ENCODE data around the gene C1GALT1.

Gene C1GALT1

DNA sequence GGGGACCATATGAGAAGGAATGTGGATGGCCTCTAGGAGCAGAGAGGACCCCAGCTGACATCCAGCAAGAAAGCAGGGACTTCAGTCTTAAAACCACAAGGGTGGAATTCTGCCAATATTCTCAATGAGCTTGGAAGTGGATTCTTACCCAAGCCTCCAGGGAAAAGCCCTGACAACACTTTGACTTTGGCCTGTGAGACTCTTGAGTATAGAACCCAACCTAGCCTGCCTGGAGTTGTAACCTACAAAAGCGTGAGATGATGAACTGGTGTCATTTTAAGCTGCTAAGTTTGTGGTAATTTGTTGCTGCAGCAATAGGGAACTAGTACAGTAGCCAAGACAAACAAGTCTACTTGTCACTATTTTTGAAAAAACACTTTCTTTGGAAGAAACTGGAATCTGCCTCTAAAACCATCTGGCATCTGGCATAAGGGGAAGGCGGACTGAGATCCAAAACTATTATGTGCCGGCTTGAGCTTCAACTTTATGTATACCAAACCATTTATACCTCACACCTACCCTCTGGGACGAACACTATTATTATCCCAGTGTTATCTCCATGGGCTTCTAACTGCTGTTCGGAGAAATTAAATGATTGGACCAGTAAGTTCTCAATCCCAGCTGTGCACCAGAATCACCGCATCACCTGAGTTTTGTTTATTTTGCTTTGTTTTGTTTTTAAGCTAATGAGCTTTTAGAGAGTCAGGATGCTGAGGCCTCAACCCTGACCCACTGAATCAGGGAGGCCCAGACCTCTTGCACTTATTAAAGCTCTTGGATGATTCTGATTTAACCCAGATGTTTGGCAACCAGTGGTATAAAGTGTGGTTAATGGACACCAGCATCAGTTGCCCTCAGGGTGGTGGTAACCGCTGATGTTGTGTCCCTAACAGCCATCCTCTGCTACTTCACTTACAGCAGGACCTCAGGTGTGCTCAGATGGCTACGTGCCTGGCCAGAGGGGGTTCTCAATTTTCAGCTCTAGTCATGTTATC lies 83.0 kb downstream of the C1GALT1 start:
- FAIRE-seq (no peak), DNase-seq (ENCODE audit: low spot score) (no peak)

DNA sequence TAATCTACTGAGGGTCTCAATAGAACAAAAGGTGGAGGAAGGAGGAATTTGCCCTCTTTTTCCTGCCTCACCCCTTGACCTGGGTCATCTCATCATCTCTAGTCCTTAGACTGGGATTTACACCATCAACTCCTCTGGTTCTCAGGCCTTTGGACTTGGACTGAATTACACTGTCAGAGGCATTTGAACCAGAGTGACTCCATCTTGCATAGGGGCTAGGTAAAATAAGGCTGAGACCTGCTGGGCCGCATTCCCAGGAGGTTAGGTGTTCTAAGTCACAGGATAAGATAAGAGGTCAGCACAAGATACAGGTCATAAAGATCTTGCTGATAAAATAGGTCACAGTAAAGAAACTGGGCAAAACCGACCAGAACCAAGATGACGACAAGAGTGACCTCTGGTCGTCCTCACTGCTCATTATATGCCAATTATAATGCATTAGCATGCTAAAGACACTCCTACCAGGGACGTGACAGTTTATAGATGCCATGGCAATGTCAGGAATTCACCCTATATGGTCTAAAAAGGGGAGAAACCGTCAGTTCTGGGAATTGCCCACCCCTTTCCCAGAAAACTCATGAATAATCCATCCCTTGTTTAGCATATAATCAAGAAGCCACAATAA lies 84.0 kb downstream of the C1GALT1 start:
- no peak for DNase-seq (ENCODE audit: low spot score)
- FAIRE-seq = no peak

DNA sequence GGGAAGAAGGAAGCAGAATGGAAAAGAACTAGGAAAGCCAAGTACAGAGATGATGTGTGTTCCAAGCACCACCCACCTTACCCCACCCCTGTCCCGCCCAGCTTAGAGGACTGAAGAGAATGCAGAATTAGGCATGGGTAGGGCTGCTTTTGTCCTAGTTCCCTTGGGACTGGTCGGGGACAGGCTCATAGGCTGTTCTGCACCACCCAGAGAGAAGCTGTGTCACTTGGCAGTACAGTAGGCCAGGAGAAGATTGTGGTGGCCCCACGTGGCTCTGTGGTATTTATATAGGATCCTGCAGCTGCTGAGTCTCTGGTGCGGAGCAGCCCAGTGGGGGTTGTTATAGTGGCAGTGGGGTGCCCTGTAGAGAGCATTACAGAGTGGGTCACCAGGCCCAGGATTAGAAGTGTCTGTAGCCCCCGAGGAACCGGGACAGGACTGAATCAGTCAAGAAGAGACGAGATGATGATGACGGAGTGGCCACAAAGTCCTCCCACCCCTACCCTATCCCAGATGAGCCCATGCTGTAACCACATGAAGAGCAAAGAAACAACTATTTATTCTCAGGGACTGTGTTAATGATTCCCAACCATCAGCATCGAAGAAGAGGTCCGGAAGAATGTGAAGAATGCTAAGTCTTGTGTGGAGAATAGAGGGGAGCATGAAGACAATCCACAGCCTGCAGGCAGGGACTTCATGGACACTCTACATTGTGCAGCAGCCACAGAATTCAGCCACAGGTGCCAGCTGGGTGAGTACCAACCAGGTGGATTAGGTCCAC lies 88.9 kb downstream of the C1GALT1 start:
- DNase-seq (ENCODE audit: low spot score) (no peak), FAIRE-seq (peak; percentile 50)

DNA sequence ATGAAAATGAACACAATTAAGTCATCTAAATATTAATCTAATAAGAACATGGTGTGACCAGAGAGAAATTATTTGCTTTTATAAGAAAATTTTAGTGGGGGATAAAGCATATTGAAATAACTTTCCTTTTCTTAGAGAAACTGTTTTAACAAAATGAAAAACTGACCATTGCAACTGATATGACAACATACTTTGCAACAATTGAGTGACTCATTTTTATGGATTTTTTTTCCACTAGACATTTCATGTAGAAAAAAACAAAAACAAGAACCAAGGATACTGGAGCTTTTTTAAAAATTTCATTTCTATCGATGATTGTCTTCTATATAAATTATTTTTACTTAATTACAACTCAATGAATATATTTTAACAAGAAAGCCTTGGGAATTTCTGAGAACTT lies 90.0 kb downstream of the C1GALT1 start:
- DNase-seq (ENCODE audit: low spot score) (no peak), FAIRE-seq (no peak)

DNA sequence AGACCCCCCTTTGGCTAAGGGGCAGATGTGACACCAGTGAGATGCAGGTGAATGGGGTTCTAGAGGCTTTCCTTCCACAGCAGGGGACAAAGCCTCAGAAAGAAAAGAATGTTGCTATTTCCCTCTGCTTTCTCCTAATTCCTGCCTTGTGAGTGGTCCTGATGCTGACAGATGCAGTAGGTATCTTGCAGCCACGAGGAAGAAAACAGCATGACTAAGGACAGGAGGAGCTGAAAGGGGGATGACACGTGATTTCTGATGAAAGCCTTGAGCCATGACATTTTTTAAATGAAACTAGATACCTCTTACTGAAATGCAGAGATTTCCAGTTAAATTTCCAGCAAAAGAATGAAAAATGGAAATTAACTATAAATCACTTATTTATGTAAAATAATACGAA lies 92.4 kb downstream of the C1GALT1 start:
- no peak for DNase-seq (ENCODE audit: low spot score)
- no peak for FAIRE-seq

DNA sequence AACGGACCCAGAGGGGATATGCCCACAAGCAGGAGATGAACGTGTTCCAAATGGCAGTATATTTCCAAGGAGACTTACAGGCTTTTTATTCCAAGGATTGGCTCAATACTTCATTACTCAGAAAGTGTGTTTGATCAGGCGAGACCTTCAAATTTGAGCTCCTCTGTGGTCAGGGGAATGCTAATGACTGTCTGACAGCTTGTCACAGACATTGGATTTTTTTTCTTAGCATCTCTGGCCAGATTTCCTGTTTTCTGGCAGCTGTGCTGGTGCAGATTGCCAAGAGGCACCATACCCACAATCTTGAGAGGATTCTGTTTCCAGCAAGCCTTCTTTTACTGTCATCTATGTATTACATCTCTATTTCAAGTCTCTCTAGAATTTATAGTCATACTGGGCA lies 93.8 kb downstream of the C1GALT1 start:
- DNase-seq (ENCODE audit: low spot score) (no peak), FAIRE-seq (no peak)

DNA sequence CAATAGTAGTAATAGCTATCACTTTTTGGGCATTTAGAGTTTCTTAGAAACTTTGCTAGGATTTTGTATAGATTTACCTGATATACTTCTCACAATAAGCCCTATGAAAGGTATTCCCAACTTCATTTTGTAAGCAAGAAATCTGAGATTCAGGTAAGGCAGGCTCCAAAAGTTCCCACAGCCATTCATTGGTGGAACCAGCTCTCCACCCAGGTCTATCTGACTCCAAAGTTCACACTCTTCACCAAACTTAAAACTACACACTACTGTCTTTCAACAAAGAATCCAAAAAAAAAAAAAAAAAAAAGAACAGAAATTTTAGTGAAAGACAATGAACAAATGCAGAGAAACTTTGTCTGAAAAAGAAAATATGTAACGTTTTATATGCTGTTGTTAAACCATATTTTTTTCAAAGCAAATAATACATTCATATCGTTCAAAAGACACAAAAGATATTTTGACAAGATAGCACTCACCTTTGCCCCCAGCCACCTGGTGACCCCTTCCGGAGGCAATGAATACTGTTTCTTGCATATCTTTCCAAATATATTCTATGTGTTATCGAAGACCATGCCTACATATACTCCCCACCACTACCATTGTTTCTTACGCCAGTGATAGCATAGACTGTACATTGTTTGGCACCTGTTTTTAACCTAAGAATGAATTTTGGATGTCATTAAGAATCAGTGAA lies 108.2 kb downstream of the C1GALT1 start:
- FAIRE-seq (no peak), DNase-seq (ENCODE audit: low spot score) (no peak)

DNA sequence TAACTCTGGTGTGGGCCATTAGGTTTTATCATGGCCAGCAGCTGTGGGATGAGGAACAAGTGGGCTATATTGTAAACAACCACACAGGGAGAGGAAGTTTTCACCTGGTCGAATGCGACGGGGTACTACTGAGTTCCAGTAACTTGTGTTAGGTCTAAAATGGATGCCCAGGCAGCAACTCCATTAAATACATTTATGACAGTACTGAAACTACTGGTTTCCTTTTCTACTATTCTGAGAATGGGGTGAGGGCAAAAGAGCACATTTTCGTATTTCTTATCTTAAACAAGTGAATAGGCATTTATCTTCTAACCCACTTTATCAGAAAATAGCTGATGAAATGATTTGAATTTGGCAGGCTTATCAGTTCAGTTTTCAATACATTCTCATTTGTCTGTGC lies 109.7 kb downstream of the C1GALT1 start:
- DNase-seq (ENCODE audit: low spot score) (no peak), FAIRE-seq (peak; percentile 9)

DNA sequence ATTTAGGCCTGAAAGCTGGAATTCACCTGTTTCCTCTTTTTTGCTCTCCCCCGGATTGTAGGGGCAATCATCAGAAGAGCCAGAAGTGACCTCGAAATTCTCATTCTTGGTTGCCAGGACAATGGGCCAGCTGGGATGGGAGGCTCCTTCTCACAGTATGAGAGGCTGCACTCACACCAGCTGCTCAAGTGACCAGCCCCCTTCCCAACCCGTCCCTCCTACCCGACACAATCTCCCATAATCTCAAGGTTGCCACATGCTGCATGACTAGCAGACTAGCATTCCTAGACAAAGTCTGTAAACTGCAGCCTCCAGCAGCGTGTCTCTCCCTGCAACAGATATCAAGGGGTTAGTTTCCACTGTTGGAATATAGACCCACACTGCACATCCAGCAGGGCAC lies 110.3 kb downstream of the C1GALT1 start:
- FAIRE-seq = no peak
- no peak for DNase-seq (ENCODE audit: low spot score)

DNA sequence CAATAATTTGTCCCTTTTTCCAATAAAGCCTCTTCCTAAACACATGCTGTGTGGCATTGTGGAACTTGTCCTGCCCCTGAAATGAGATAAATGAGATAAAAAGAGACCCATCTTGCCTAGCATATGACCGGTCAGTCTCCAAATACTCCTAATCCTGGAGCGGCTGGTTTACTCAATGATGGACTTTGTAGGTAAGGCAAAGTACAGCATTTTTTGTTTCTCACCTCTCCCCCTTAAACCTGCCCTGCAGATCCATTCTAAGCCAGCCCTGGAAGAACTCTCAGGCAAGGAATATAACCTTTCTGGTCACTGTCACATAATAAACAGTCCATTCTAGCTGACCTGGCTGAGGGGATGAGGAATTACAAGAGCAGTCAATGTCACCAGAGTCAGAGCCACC lies 110.7 kb downstream of the C1GALT1 start:
- FAIRE-seq = peak; percentile 91
- no peak for DNase-seq (ENCODE audit: low spot score)

DNA sequence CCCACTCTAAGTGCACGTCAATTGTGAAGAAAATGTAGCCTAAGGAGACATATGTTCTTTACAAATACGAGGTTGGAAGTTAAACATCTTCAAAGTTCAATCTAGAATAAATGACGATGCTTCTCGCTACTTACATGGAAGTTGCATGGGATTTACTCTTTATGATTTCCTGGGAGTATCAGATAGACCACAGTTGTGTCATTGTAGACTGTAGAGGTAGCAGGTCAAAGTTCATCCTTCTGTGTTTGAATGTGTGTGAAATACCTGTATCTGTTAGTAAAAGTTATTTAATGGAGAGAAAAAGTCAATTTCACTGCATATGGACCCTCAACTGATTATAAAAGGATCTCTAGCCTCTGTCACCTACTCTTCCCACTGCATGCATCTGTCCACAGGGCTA lies 112.6 kb downstream of the C1GALT1 start:
- DNase-seq (ENCODE audit: low spot score) (no peak), FAIRE-seq (peak; percentile 55)

Data from urothelium cell line (cell line).